ENCODE measurements around the gene THAP6. TPM values are rescaled to one million over a fixed set of nuclear protein-coding genes. Genes with fewer than 3 reads are reported as not detected.

THAP6 gene
- polyA plus RNA-seq, 2 of the 4 experiments (the other 2 are of a cell fraction): 9.4 to 19.1 TPM

DNA sequence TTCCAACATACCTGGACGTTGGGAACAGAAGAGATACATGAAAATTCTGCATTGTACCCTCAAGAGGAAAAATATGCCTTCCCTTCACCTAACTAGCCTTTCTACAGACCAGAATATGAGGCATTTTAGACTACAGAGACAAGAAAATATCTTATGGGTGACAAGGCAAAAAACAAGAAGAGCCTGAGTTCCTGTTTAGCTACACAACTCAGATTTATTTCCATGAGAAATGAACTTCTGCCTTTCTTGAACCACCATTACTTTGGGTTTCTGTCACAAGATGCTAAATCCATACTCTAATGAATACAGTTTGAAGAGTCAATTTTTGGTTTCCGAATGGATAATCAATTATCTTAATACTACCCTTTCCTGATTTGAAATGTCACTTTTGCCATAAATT lies 18.8 kb upstream of the THAP6 start:
- no peak for DNase-seq (ENCODE audit: low read depth in 1 of 2, low spot score in 1 of 2)
- Histone ChIP-seq H3K27ac (no peak overlapping the region), H3K4me3 (no peak overlapping the region), H3K4me1 (peaks cover 11% of the 10 kb centered on the region; the same call in 1 of the 3 replicates), H3K4me2 (no peak overlapping the region), H3K9me3 (peaks cover 7% of the 10 kb centered on the region; the same call in 1 of the 3 replicates)
- POLR2A ChIA-PET: interaction anchor here (0.9 kb wide), 1 partner anchor 10 kb away, joined by 3 read pairs; no protein-coding TSS in a partner anchor
- CTCF ChIA-PET: interaction anchor here (1.9 kb wide), 1 partner anchor 18 kb away, joined by 6 read pairs; no protein-coding TSS in a partner anchor
- WGBS (ENCODE audit: missing lambda C conversion rate): 90% methylated on average over 2 of the region's 2 CpGs
- TF ChIP-seq, protein P1, sequence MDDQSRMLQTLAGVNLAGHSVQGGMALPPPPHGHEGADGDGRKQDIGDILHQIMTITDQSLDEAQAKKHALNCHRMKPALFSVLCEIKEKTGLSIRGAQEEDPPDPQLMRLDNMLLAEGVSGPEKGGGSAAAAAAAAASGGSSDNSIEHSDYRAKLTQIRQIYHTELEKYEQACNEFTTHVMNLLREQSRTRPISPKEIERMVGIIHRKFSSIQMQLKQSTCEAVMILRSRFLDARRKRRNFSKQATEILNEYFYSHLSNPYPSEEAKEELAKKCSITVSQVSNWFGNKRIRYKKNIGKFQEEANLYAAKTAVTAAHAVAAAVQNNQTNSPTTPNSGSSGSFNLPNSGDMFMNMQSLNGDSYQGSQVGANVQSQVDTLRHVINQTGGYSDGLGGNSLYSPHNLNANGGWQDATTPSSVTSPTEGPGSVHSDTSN (IDR thresholded peaks at IDR 0.05): no peak
- TF ChIP-seq RFX5 (IDR thresholded peaks at IDR 0.05): no peak
- no peak for TF ChIP-seq BHLHE40 (IDR thresholded peaks at IDR 0.05; ENCODE audit: low read depth, low read length)
- TF ChIP-seq PHF8 (IDR thresholded peaks at IDR 0.05; ENCODE audit: borderline replicate concordance, low read depth): no peak
- TF ChIP-seq HEYL (CRISPR knock-in tag; IDR thresholded peaks at IDR 0.05): no peak
- no peak for TF ChIP-seq CBX2 (IDR thresholded peaks at IDR 0.05; ENCODE audit: borderline replicate concordance, low read depth)
- TF ChIP-seq JUN (IDR thresholded peaks at IDR 0.05): no peak
- no peak for TF ChIP-seq HOXA7 (CRISPR knock-in tag; IDR thresholded peaks at IDR 0.05)
- TF ChIP-seq EHF (CRISPR knock-in tag; IDR thresholded peaks at IDR 0.05): no peak
- TF ChIP-seq, protein P2, sequence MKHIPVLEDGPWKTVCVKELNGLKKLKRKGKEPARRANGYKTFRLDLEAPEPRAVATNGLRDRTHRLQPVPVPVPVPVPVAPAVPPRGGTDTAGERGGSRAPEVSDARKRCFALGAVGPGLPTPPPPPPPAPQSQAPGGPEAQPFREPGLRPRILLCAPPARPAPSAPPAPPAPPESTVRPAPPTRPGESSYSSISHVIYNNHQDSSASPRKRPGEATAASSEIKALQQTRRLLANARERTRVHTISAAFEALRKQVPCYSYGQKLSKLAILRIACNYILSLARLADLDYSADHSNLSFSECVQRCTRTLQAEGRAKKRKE (CRISPR knock-in tag; IDR thresholded peaks at IDR 0.05; ENCODE audit: low read depth): no peak
- TF ChIP-seq, protein P3, sequence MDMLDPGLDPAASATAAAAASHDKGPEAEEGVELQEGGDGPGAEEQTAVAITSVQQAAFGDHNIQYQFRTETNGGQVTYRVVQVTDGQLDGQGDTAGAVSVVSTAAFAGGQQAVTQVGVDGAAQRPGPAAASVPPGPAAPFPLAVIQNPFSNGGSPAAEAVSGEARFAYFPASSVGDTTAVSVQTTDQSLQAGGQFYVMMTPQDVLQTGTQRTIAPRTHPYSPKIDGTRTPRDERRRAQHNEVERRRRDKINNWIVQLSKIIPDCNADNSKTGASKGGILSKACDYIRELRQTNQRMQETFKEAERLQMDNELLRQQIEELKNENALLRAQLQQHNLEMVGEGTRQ (IDR thresholded peaks at IDR 0.05): no peak
- TF ChIP-seq, protein P4, sequence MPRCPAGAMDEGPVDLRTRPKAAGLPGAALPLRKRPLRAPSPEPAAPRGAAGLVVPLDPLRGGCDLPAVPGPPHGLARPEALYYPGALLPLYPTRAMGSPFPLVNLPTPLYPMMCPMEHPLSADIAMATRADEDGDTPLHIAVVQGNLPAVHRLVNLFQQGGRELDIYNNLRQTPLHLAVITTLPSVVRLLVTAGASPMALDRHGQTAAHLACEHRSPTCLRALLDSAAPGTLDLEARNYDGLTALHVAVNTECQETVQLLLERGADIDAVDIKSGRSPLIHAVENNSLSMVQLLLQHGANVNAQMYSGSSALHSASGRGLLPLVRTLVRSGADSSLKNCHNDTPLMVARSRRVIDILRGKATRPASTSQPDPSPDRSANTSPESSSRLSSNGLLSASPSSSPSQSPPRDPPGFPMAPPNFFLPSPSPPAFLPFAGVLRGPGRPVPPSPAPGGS (IDR thresholded peaks at IDR 0.05): no peak
- TF ChIP-seq, protein P5, sequence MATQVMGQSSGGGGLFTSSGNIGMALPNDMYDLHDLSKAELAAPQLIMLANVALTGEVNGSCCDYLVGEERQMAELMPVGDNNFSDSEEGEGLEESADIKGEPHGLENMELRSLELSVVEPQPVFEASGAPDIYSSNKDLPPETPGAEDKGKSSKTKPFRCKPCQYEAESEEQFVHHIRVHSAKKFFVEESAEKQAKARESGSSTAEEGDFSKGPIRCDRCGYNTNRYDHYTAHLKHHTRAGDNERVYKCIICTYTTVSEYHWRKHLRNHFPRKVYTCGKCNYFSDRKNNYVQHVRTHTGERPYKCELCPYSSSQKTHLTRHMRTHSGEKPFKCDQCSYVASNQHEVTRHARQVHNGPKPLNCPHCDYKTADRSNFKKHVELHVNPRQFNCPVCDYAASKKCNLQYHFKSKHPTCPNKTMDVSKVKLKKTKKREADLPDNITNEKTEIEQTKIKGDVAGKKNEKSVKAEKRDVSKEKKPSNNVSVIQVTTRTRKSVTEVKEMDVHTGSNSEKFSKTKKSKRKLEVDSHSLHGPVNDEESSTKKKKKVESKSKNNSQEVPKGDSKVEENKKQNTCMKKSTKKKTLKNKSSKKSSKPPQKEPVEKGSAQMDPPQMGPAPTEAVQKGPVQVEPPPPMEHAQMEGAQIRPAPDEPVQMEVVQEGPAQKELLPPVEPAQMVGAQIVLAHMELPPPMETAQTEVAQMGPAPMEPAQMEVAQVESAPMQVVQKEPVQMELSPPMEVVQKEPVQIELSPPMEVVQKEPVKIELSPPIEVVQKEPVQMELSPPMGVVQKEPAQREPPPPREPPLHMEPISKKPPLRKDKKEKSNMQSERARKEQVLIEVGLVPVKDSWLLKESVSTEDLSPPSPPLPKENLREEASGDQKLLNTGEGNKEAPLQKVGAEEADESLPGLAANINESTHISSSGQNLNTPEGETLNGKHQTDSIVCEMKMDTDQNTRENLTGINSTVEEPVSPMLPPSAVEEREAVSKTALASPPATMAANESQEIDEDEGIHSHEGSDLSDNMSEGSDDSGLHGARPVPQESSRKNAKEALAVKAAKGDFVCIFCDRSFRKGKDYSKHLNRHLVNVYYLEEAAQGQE (IDR thresholded peaks at IDR 0.05): no peak
- TF ChIP-seq TP53 (CRISPR knock-in tag; IDR thresholded peaks at IDR 0.05): no peak
- TF ChIP-seq, protein P6, sequence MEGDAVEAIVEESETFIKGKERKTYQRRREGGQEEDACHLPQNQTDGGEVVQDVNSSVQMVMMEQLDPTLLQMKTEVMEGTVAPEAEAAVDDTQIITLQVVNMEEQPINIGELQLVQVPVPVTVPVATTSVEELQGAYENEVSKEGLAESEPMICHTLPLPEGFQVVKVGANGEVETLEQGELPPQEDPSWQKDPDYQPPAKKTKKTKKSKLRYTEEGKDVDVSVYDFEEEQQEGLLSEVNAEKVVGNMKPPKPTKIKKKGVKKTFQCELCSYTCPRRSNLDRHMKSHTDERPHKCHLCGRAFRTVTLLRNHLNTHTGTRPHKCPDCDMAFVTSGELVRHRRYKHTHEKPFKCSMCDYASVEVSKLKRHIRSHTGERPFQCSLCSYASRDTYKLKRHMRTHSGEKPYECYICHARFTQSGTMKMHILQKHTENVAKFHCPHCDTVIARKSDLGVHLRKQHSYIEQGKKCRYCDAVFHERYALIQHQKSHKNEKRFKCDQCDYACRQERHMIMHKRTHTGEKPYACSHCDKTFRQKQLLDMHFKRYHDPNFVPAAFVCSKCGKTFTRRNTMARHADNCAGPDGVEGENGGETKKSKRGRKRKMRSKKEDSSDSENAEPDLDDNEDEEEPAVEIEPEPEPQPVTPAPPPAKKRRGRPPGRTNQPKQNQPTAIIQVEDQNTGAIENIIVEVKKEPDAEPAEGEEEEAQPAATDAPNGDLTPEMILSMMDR (IDR thresholded peaks at IDR 0.05): no peak
- no peak for ATAC-seq
- no peak for FAIRE-seq

DNA sequence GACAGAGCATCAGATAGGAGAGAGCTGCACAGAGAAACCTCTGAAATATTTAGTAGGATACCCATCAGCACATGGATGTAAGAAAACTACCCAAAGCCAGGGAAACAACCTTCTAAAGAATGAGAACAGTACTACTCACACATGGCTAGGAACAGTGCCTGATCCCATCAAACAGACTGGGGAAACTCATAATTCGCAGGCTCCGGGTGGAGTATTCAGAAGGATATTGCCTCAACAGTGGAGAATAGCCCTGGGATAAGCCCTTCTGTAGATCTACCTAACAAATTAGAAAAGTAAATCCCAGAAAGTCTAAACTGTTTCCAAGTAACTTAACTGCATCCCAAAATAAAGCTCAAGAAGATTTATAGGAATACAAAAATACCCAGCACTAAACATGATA lies 17.9 kb upstream of the THAP6 start:
- TF ChIP-seq RFX5 (IDR thresholded peaks at IDR 0.05) (no peak), MAFK (IDR thresholded peaks at IDR 0.05; ENCODE audit: partially characterized antibody) (no peak), KDM5A (IDR thresholded peaks at IDR 0.05) (no peak), EHMT2 (IDR thresholded peaks at IDR 0.05; ENCODE audit: low read depth) (no peak), EP300 (IDR thresholded peaks at IDR 0.05) (no peak), BHLHE40 (IDR thresholded peaks at IDR 0.05; ENCODE audit: low read depth, low read length) (no peak), ESRRA (IDR thresholded peaks at IDR 0.05; ENCODE audit: borderline replicate concordance, low read length) (no peak), ZNF302 (CRISPR knock-in tag; IDR thresholded peaks at IDR 0.05) (no peak), CHD2 (IDR thresholded peaks at IDR 0.05; ENCODE audit: low read length, partially characterized antibody) (no peak), NFE2L2 (conservative IDR thresholded peaks at IDR 0.05; ENCODE audit: low read length) (no peak)
- TF ChIP-seq, protein P3 (IDR thresholded peaks at IDR 0.05): no peak
- H3K4me1 ChIP-seq: peaks cover 11% of the 10 kb centered on the region; the same call in 1 of the 3 replicates
- ATAC-seq (no peak), FAIRE-seq (no peak), DNase-seq (ENCODE audit: low read depth in 1 of 2, low spot score in 1 of 2) (no peak)
- H3K27ac ChIP-seq: no peak overlapping the region
- ChIA-PET POLR2A (no interaction called here), CTCF (no interaction called here)
- no peak overlapping the region for H3K4me3 ChIP-seq
- peaks cover 7% of the 10 kb centered on the region; the same call in 1 of the 3 replicates for H3K9me3 ChIP-seq
- 78% methylated on average over 2 of the region's 2 CpGs for WGBS (ENCODE audit: missing lambda C conversion rate)
- no peak overlapping the region for H3K4me2 ChIP-seq

Data from A549 (cell line).